CD4-positive, alpha-beta T cell (primary cell): ENCODE measurements around the gene LCAT. TPM values are rescaled to one million over a fixed set of nuclear protein-coding genes. Genes with fewer than 3 reads are reported as not detected.
A peak's percentile ranks its signal among the peaks of the same experiment; 100 is the strongest.

Experiments used
- ATAC-seq: fragments of 200-7000 bp; cut with Tn5 transposase; one replicate; pipeline ENCODE4 v1.10.0; 2022; ENCODE audit warnings: mild to moderate bottlenecking; ENCODE audit not compliant: poor library complexity
- CTCF ChIA-PET: fragments of 350-600 bp; sonication (Branson Sonifier 250); formaldehyde crosslinking; loops from one replicate; lab custom pipeline; 2021; ENCODE audit warnings: antibody characterized with exemption, inconsistent platforms; lab: Charles Lee
- POLR2A ChIA-PET: fragments of 350-600 bp; sonication (Branson Sonifier 250); formaldehyde crosslinking; loops from one replicate; lab custom pipeline; 2021; ENCODE audit warnings: antibody characterized with exemption, inconsistent platforms; lab: Charles Lee
- DNase-seq, 14 experiments: peaks; one replicate each; pipeline ENCODE4 v3.0.0-alpha.2; 2013 to 2020; ENCODE audit warnings: mixed read lengths in 2 of 14
- H3K27ac ChIP-seq, 2 donors: one replicate each; pipeline versions ENCODE4 v1.5.1 to v1.7.0; 2013; ENCODE audit warnings: low read length in 2 of 2, low read depth in 1 of 2, mild to moderate bottlenecking in 1 of 2
- H3K27me3 ChIP-seq, 2 experiments: 1 replicate in 1 of 2; 2 replicates in 1 of 2; pipeline versions ENCODE4 v1.6.1 to v1.7.0; 2013; ENCODE audit warnings: low read length in 2 of 2, control low read depth in 1 of 2, mild to moderate bottlenecking in 1 of 2, moderate library complexity in 1 of 2; ENCODE audit not compliant: insufficient read depth in 2 of 2, control insufficient read depth in 1 of 2
- H3K36me3 ChIP-seq: one replicate; pipeline ENCODE4 v1.6.1; 2013; ENCODE audit warnings: low read length, control low read depth; ENCODE audit not compliant: insufficient read depth
- H3K4me1 ChIP-seq: one replicate; pipeline ENCODE4 v1.6.1; 2013; ENCODE audit warnings: low read length, control low read depth; ENCODE audit not compliant: insufficient read depth
- H3K4me3 ChIP-seq: one replicate; pipeline ENCODE4 v1.5.1; 2013; ENCODE audit warnings: mild to moderate bottlenecking, low read length, moderate library complexity
- H3K9me3 ChIP-seq, 2 experiments: 1 replicate in 1 of 2; 2 replicates in 1 of 2; pipeline versions ENCODE4 v1.6.1 to v1.7.0; 2013; ENCODE audit warnings: low read length in 2 of 2, mild to moderate bottlenecking in 2 of 2, control low read depth in 1 of 2, moderate library complexity in 1 of 2; ENCODE audit not compliant: control insufficient read depth in 1 of 2, insufficient read depth in 1 of 2
- H3K27ac Mint-ChIP-seq: one replicate; pipeline ENCODE4 v1.8.0; 2020; ENCODE audit warnings: mixed read lengths
- H3K27me3 Mint-ChIP-seq: one replicate; pipeline ENCODE4 v1.8.0; 2021; ENCODE audit warnings: mixed read lengths
- H3K36me3 Mint-ChIP-seq: one replicate; pipeline ENCODE4 v1.8.0; 2021; ENCODE audit warnings: low read depth, mixed read lengths
- H3K4me1 Mint-ChIP-seq: one replicate; pipeline ENCODE4 v1.8.0; 2021; ENCODE audit warnings: low read depth, mixed read lengths
- H3K4me3 Mint-ChIP-seq: one replicate; pipeline ENCODE4 v1.8.0; 2020; ENCODE audit warnings: mild to moderate bottlenecking, mixed read lengths
- H3K9me3 Mint-ChIP-seq: one replicate; pipeline ENCODE4 v1.8.0; 2020; ENCODE audit warnings: mixed read lengths
- CTCF ChIP-seq: fragments of 200-600 bp; IDR thresholded peaks from one replicate; pipeline ENCODE4 v1.8.0; 2022; ENCODE audit warnings: antibody characterized with exemption, mild to moderate bottlenecking
- intact Hi-C, 2 experiments: fragments of 100-400 bp; cut with DNase I in 1 of 2; cut with micrococcal nuclease in 1 of 2; formaldehyde crosslinking; loops; one replicate each; pipeline versions ENCODE4 v1.15.1 to v1.9.0; 2023 to 2025; cut with DNase I, micrococcal nuclease
- total RNA-seq, 174 experiments: library from RNA in 2 of 174; stranded (reverse) in 2 of 174; gene quantifications; one replicate each; pipeline ENCODE4 v1.2.3 and lab custom pipeline; 2021 to 2026

The LCAT gene
- total RNA-seq, 2 experiments from 2014 or later: 5.9 to 6.3 TPM

- Histone ChIP-seq H3K9me3 (no peaks in the 10 kb centered on the region), H3K27ac (no peak overlapping the region), H3K4me1 (peaks cover 31% of the 10 kb centered on the region), H3K36me3 (peaks cover 17% of the 10 kb centered on the region), H3K4me3 (no peak overlapping the region), H3K27me3 (no peaks in the 10 kb centered on the region)
- no peak overlapping the region for H3K4me3 Mint-ChIP-seq
- no peak for DNase-seq
- ChIA-PET CTCF (interaction anchor here (2.5 kb wide), 1 partner anchor 52 kb away, joined by 11 read pairs; no protein-coding TSS in a partner anchor), POLR2A (interaction anchor here (1.1 to 5.1 kb wide), 6 partner anchors 11 to 53 kb away, joined by 3 to 23 read pairs (median 6); partner anchors contain the start of gene DPEP2)
- H3K27ac Mint-ChIP-seq: peak overlapping the region; percentile 60
- ATAC-seq: no peak
- H3K27me3 Mint-ChIP-seq: no peaks in the 10 kb centered on the region
- TF ChIP-seq CTCF: no peak
- peaks cover 31% of the 10 kb centered on the region for H3K4me1 Mint-ChIP-seq
- H3K36me3 Mint-ChIP-seq: peaks cover 9% of the 10 kb centered on the region
- intact Hi-C loops: no loop called here
- H3K9me3 Mint-ChIP-seq: no peaks in the 10 kb centered on the region
These were observed 44.8 kb upstream of the LCAT start for GRCh38 chr16:67988675-67989074.

GRCh38 chr16:67987460-67988160 lies 43.7 kb upstream of the LCAT start:
- CTCF ChIA-PET: interaction anchor here (2.5 kb wide), 1 partner anchor 53 kb away, joined by 11 read pairs; no protein-coding TSS in a partner anchor
- intact Hi-C loops: no loop called here
- Histone ChIP-seq H3K27ac (peak overlapping the region in 1 of 2 donors; percentile 32), H3K36me3 (peaks cover 17% of the 10 kb centered on the region), H3K9me3 (no peaks in the 10 kb centered on the region), H3K27me3 (no peaks in the 10 kb centered on the region), H3K4me1 (peaks cover 29% of the 10 kb centered on the region), H3K4me3 (no peak overlapping the region)
- Mint-ChIP-seq H3K4me1 (peaks cover 32% of the 10 kb centered on the region), H3K36me3 (peaks cover 9% of the 10 kb centered on the region), H3K4me3 (no peak overlapping the region), H3K27me3 (no peaks in the 10 kb centered on the region), H3K9me3 (no peaks in the 10 kb centered on the region), H3K27ac (peak overlapping the region; percentile 79)
- POLR2A ChIA-PET: interaction anchor here (1.1 to 5.1 kb wide), 5 partner anchors 12 to 98 kb away, joined by 3 to 23 read pairs (median 3); partner anchors contain the start of genes DPEP2 and NFATC3
- ATAC-seq (no peak), DNase-seq (no peak)
- TF ChIP-seq CTCF: no peak

GRCh38 chr16:67986949-67987348 lies 43.0 kb upstream of the LCAT start:
- CTCF ChIA-PET: interaction anchor here (2.5 kb wide), 1 partner anchor 54 kb away, joined by 11 read pairs; no protein-coding TSS in a partner anchor
- H3K27ac ChIP-seq: no peak overlapping the region
- POLR2A ChIA-PET: interaction anchor here (0.7 to 5.1 kb wide), 6 partner anchors 10 to 98 kb away, joined by 3 to 23 read pairs (median 4); partner anchors contain the start of genes NFATC3 and PSMB10
- no peak for DNase-seq
- peaks cover 23% of the 10 kb centered on the region for H3K4me1 ChIP-seq
- H3K36me3 ChIP-seq: peaks cover 11% of the 10 kb centered on the region
- Mint-ChIP-seq H3K4me1 (peaks cover 29% of the 10 kb centered on the region), H3K36me3 (peaks cover 9% of the 10 kb centered on the region), H3K27ac (no peak overlapping the region), H3K27me3 (no peaks in the 10 kb centered on the region), H3K4me3 (no peak overlapping the region), H3K9me3 (no peaks in the 10 kb centered on the region)
- no peaks in the 10 kb centered on the region for H3K9me3 ChIP-seq
- no peaks in the 10 kb centered on the region for H3K27me3 ChIP-seq
- TF ChIP-seq CTCF: no peak
- no peak for ATAC-seq
- H3K4me3 ChIP-seq: no peak overlapping the region
- intact Hi-C loops: no loop called here
